HG03378 (cell line): Measurements from ENCODE around the gene FDCSP.
"Not testable (repeated sequence)": the region's sequence is repeated elsewhere in the genome, so short reads cannot be mapped to it uniquely, and the experiment has no call there.

Experiments used
- ATAC-seq: cut with Tn5 transposase; IDR thresholded peaks from one replicate; pipeline ENCODE4 v1.9.1; 2021; ENCODE audit warnings: mild to moderate bottlenecking, moderate library complexity; ENCODE audit not compliant: unreplicated experiment

FDCSP gene

DNA sequence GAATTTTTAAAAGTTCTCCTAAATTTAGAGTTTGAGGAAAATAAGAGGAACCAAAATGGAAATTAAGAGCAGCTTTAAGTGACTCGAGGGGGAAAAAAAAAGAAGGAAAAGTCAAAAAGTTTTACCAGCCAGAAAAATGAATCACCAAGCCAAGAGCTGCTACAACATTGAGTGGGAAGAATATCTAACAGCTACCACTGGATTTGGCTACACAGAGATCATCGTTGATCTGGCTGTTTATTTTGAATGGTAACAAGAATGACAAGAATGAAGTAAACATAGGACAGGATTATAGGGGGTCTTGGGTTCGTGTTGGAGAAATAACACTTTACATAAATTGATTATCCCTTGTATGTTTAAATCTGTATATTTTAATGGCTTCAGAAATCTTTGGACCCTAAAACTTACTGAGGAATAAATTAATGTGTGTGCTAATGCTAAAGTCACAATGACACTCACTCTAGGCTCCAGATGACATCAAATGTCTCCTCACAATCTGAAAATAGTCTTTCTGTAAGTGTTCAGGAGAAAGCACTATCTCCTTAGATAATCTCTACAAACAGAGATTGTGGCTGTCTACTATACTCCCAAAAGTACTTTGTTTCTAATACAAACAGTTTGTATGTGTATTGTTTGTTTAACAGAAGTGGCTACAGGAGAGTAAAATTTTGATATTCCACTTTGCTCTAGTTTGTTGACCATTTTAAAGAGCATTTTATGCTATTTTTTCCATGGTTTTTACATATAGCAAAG, 13.4 kb downstream of the FDCSP start:
- no peak for ATAC-seq

- ATAC-seq, result no peak
Measured at GRCh38 chr4:70239884-70240591, 14.1 kb downstream of the FDCSP start.

DNA sequence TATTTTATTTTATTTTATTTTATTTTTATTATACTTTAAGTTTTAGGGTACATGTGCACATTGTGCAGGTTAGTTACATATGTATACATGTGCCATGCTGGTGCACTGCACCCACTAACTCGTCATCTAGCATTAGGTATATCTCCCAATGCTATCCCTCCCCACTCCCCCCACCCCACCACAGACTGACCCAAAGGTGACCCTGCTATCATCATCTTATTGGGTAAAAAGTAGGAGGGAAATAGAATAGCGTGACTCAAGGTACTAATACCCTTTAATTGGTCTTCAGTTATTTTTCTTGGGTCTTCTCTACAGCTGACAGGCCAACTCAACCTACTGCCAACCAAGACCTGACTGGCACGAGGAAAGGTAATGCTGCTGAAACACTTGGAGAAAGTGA, 16.4 kb downstream of the FDCSP start, which contains the start of gene CSN3:
Gene CSN3, plus strand, starts transcription at position 301 of the 400 bp plus-strand sequence. CDS start 2,223 bp downstream, outside the sequence.
- ATAC-seq, result not testable (repeated sequence)

DNA sequence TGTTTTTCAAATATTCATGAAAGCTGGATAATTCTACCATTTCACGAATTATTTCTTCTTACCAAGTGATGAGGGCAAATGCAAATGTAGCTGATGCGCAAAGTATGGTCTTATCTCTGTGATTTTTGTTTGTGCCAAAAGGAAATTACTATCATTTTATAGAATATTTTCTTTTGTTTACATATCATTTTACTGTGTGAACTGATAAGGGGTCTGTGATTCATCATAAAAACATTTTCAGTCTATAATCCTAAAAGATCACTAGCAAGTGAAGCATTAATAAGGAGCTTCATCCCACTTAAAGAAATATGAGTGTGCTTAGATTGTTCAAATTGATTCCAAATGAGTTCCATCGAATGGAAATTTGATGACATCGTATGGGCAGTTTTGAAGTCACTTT, 17.2 kb downstream of the FDCSP start:
- ATAC-seq, result no peak

DNA sequence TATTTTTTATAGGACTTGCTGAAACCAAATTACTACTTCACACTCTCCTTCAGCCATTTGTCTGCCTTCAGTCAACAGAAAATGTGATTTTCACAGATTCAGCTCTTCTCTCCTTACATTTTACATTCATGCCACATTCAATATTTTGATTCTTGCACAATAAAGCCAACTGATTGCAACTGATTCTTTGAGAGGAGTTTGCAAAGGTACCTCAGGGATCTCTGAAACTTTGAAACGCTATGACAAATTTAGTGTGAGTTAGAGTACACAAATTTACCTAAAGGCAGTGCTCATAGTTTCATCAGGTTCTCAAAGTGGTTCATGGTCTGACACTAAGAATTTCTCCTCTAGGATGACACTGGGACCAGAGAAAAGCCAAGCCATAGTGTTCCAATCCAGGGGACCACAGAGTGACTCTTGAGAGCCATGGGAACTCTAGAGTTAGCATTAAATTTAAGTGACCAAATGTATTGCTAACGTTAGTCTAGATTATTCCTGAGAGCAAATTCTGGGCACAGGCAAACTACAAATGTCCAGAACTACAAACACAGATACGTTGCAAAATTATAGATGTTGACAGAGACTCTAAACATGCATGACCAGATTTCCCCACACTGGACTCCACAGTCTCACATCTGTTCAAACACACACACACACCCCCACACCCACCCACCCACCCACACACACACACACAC, 25.5 kb downstream of the FDCSP start:
- no peak for ATAC-seq

- ATAC-seq, result no peak
Measured at GRCh38 chr4:70251945-70252277, 26.0 kb downstream of the FDCSP start.

- no peak for ATAC-seq
Measured at GRCh38 chr4:70269674-70270073, 43.8 kb downstream of the FDCSP start.

DNA sequence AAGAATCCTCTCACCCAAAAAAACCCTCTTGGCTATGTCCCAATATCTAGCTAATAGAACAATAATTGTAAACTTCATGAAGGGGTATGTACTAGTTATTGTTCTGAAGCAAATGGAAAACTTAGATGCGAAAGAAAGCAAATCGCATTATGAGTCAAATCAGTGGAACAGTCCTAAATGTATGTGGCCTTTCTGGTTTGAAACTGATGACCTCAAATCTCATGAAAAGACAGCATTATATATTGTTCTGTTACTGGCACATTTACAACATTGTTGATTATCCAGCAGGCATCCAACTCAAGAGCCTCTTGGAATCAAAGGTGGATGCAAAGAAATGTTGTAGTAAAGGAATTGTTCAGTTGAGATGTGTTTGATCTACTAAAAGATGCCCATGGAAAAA, 51.2 kb downstream of the FDCSP start:
- no peak for ATAC-seq

DNA sequence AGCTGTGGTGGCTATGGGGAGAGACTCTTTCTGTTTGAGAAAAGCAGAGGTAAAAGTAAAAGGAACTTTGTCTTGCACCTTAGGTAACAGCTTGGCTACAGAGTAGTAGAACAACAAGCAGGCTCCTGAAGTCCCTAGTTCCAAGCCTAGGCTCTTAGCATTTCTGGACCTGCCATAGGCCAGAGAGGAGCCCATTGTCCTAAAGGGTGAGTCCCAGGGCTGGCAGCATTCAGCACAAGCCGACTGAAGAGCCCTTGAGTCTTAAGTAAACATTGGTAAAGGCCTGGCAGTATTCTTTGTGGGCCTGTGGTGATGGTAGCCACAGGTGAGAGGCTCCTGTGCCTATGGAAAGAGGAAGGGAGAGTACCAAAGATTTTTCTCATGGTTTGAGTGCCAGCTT, 54.6 kb downstream of the FDCSP start:
- no peak for ATAC-seq
